Measurements from ENCODE around the gene NAPSA. TPM values are rescaled to one million over a fixed set of nuclear protein-coding genes. Genes with fewer than 3 reads are reported as not detected.
A peak's percentile ranks its signal among the peaks of the same experiment; 100 is the strongest.

Gene NAPSA
- total and polyA plus RNA-seq, 9 of the 15 experiments (the other 6 are each of a cell fraction or from before 2014, with no cell fraction given), result 0.25 to 1.9 (median 0.69) TPM

GRCh38 chr19:50329146-50329925, 36.1 kb downstream of the NAPSA start, which contains the start of gene KCNC3 (continued):
- TF ChIP-seq SMAD2 (IDR thresholded peaks at IDR 0.05; ENCODE audit: low read depth, low read length), result no peak
- peak; percentile 26; the same call in 1 of the 2 replicates for TF ChIP-seq USF1 (CRISPR knock-in tag; IDR thresholded peaks at IDR 0.05)
- TF ChIP-seq ZNF511 (CRISPR knock-in tag; IDR thresholded peaks at IDR 0.05), result peak; percentile 69
- peak; percentile 89; the same call in 1 of the 2 replicates for TF ChIP-seq HBP1 (CRISPR knock-in tag; IDR thresholded peaks at IDR 0.05)
- peak; percentile 73 for TF ChIP-seq ARHGAP35 (IDR thresholded peaks at IDR 0.05; ENCODE audit: partially characterized antibody)
- TF ChIP-seq ZNF277 (CRISPR knock-in tag; IDR thresholded peaks at IDR 0.05; ENCODE audit: borderline replicate concordance), result no peak
- TF ChIP-seq FOSL1 (tag; conservative IDR thresholded peaks at IDR 0.05), result no peak
- no peak for TF ChIP-seq PTTG1 (tag; IDR thresholded peaks at IDR 0.05; ENCODE audit: low read depth)
- TF ChIP-seq PHF21A (IDR thresholded peaks at IDR 0.05; ENCODE audit: borderline replicate concordance, low read depth), result no peak
- no peak for TF ChIP-seq ZC3H11A (IDR thresholded peaks at IDR 0.05; ENCODE audit: low read depth, low read length)
- TF ChIP-seq COPS2 (conservative IDR thresholded peaks at IDR 0.05), result no peak
- TF ChIP-seq CC2D1A (IDR thresholded peaks at IDR 0.05), result peak; percentile 55
- TF ChIP-seq MAFF (IDR thresholded peaks at IDR 0.05; ENCODE audit: low read length), result no peak
- TF ChIP-seq MLLT1 (IDR thresholded peaks at IDR 0.05), result 0 out of 4 replicates have a peak, but pooled peaks of 1 of the 2 experiments have one; percentile 26
- TF ChIP-seq ZNF76 (CRISPR knock-in tag; IDR thresholded peaks at IDR 0.05; ENCODE audit: borderline replicate concordance), result no peak
- no peak for TF ChIP-seq LCOR (CRISPR knock-in tag; IDR thresholded peaks at IDR 0.05)
- no peak for TF ChIP-seq RFX7 (CRISPR knock-in tag; IDR thresholded peaks at IDR 0.05)
- TF ChIP-seq ZBTB26 (CRISPR knock-in tag; IDR thresholded peaks at IDR 0.05), result no peak
- no peak for TF ChIP-seq EP300 (IDR thresholded peaks at IDR 0.05; ENCODE audit: low read length)
- peak; percentile 61; the same call in 1 of the 2 replicates for TF ChIP-seq E2F4 (CRISPR knock-in tag; IDR thresholded peaks at IDR 0.05; ENCODE audit: low read depth)

All from K562 (cell line).